Hepatocyte (in vitro differentiated cells): ENCODE results near the gene UBE2O.

Source experiments
- CTCF ChIP-seq: fragments of 200-600 bp; sonication (generic); IDR thresholded peaks from 2 replicates; pipeline ENCODE4 v1.5.1; 2016; ENCODE audit warnings: antibody characterized with exemption, mild to moderate bottlenecking; ENCODE audit not compliant: poor library complexity
- EZH2phosphoT487 ChIP-seq: fragments of 200-600 bp; sonication (generic); IDR thresholded peaks from one replicate; pipeline ENCODE4 v1.6.1; 2018; ENCODE audit warnings: antibody characterized with exemption, mild to moderate bottlenecking, low read depth, moderate library complexity; ENCODE audit not compliant: unreplicated experiment, severe bottlenecking

- TF ChIP-seq CTCF (no peak), EZH2phosphoT487 (no peak)
Observed at GRCh38 chr17:76475302-76475701, 22.4 kb upstream of the UBE2O start.
